ENCODE data around the gene PRR36.
A peak's percentile ranks its signal among the peaks of the same experiment; 100 is the strongest.

Gene PRR36

DNA sequence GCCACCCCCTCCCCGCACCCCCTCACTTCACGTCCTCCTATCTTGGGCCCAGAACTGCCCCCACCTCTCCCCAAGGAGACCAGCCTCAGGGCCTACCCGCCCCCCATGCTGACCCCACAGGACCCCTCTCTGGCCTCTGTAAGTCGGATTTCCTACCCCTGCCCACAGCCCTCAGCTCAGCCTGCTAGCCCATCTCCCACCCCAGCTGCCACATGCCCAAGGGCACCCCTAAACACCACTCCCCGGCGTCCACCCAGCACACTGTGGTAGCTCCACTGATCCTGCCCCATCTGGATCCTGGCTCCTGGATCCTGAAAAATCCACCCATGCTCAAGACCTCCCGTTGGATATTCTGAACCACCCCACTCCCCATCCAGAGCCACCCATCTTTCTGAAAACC, 43.4 kb downstream of the PRR36 start:
- in situ Hi-C loops (cut with HindIII; ENCODE audit: low pct_unique_long_range_greater_than_20kb, low sequenced_read_pairs): no loop called here
- DNase-seq (ENCODE audit: low read depth in 1 of 2, low spot score in 1 of 2): no peak
- no peak for TF ChIP-seq JUND (IDR thresholded peaks at IDR 0.05; ENCODE audit: low read depth)

DNA sequence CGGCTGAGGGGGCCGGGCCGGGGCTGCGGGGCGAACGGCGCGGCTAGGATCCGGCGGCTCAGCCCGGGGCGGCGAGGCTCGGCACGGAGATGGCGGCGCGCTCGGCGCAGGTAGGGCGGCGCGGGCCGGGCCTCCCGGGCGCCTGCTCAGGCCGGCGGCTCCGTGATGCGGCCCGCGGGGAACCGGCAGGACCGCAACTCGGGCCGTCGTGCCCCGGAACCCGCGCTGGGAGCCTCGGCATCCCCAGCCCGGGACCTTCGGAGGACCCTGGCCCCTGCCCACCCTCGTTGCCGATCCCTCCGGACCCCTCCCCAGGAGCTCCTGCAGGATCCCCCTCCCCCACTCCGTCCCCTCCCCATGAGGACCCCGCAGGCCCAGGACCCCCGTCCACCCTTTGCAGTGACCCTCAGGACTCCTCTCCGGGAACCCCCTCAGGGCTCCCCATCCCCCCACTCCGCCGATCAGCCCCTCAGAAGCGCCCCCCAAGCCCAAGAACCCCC, 43.9 kb downstream of the PRR36 start:
- no peak for TF ChIP-seq JUND (IDR thresholded peaks at IDR 0.05; ENCODE audit: low read depth)
- in situ Hi-C loops (cut with HindIII; ENCODE audit: low pct_unique_long_range_greater_than_20kb, low sequenced_read_pairs): no loop called here
- DNase-seq (ENCODE audit: low read depth in 1 of 2, low spot score in 1 of 2): no peak

DNA sequence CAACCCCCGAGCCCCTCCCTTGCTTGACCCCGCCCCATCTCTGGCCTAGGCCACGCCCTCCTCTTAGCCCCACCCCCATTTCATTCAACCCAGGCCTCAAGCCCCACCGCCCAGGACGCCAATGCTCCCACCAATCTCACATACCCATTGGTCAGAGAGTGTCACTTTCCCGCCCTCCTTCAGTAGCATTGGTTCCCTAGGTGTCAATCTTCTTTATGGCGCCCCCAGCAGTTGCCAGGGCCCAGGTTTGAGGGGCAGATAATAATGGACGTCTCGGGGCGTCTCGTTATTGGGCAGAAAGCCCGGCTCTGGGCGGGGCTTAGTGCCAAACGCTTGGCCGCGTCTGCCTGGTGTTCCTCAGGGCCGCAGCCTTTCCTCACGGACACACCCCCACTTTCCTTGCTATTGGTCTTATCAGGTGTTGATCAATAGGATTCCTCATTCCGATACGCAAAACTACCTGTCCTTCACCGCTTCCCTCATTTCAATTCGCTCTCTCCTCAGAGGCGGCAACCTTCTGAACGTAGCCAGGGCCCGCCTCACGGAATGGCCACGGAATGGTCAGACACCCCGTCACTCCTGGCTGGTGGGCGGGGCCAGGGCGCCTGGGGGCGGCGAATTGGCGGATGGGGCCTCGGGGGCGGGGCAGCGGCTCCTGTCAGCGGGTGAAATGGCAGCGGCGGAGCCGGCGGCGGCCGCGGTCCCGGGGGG, 44.5 kb downstream of the PRR36 start, which contains the start of gene EVI5L:
EVI5L (plus strand) TSS at position 658 of the 711 bp plus-strand sequence. CDS start 16,325 bp downstream, outside the sequence.
- TF ChIP-seq JUND (IDR thresholded peaks at IDR 0.05; ENCODE audit: low read depth): no peak
- in situ Hi-C loops (cut with HindIII; ENCODE audit: low pct_unique_long_range_greater_than_20kb, low sequenced_read_pairs): no loop called here
- DNase-seq (ENCODE audit: low read depth in 1 of 2, low spot score in 1 of 2): peak; percentile 97 to 99

DNA sequence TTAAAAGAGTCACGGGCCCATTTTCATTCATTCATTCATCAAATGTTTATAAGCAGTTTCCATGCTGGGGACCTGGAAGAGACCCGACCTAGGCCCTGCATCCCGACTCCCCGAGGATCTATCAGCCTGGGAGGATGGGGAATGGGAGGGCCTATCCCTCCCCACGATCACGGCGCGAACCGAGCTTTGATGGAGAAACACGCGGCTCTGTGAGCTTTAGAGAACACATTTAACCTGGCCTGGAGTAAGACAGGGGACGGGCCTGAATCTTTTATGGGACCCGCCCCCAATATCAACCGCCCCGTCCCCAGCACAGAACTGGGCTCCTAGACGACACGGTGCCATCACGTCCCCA, 45.0 kb downstream of the PRR36 start:
- DNase-seq (ENCODE audit: low read depth in 1 of 2, low spot score in 1 of 2): no peak
- in situ Hi-C loops (cut with HindIII; ENCODE audit: low pct_unique_long_range_greater_than_20kb, low sequenced_read_pairs): no loop called here
- no peak for TF ChIP-seq JUND (IDR thresholded peaks at IDR 0.05; ENCODE audit: low read depth)

DNA sequence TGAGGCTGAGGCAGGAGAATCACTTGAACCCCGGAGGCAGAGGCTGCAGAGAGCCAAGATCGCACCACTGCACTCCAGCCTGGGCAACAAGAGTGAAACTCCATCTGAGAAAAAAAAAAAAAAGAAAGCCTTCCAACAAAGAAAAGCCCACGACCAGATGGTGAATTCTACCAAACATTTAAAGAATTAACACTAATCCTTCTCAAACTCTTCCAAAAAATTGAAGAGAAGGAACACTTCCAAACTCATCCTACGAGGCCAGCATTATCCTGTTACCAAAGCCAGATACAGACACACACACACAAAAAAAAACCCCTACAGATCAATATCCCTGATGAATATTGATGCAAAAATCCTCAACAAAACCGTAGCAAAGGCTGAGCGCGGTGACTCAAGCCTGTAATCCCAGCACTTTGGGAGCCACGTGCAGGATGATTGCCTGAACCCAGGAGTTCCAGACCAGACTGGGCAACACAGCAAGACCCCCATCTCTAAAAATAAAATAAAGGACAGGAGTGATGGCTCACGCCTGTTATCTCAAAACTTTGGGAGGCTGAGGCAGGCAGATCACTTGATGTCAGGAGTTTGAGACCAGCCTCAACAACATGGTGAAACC, 50.4 kb downstream of the PRR36 start:
- in situ Hi-C loops (cut with HindIII; ENCODE audit: low pct_unique_long_range_greater_than_20kb, low sequenced_read_pairs): no loop called here
- DNase-seq (ENCODE audit: low read depth in 1 of 2, low spot score in 1 of 2): no peak
- no peak for TF ChIP-seq JUND (IDR thresholded peaks at IDR 0.05; ENCODE audit: low read depth)

DNA sequence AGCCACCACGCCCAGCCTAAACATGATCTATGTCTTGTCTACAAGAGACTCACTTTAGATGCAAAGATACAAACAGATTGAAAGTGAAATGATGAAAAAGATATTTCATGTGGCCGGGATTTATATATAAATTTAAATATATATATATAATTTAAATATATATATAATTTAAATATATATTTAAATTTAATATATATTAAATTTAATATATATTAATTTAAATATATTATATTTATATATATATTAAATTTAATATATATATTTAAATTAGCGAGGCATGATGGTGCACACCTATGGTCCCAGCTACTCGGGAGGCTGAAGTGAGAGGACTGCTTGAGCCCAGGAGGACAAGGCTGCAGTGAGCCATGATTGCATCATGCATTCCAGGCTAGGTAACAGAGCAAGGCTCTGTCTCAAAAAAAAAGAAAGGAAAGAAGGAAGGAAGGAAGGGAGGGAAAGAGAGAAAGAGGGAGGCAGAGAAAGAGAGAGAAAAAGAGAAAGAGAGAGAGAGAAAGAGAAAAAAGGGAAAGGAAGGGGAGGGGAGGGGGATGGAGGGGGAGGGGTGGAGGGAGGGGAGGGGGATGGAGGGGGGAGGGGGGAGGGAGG, 51.2 kb downstream of the PRR36 start:
- in situ Hi-C loops (cut with HindIII; ENCODE audit: low pct_unique_long_range_greater_than_20kb, low sequenced_read_pairs): no loop called here
- no peak for DNase-seq (ENCODE audit: low read depth in 1 of 2, low spot score in 1 of 2)
- no peak for TF ChIP-seq JUND (IDR thresholded peaks at IDR 0.05; ENCODE audit: low read depth)

DNA sequence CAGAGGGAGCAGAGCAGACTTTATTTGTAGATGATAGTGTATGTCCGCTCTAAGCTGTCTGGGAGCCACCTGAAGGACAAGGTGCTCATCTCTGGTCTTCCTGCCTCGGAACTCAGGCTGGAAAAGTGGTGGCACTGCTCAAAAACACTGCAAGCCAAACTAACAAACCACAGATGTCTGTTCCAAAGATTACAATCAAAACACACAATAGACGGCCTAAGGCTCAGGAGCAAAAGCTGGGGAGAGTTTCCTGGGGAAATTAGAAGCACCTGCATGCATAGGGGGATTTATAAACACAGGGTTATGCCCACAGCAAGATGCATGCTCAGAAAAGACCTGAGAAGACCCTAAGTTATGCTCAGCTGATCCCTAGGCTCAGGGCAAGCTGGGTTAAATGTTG, 53.6 kb downstream of the PRR36 start:
- peak in 1 of 2 experiments; percentile 65 for DNase-seq (ENCODE audit: low read depth in 1 of 2, low spot score in 1 of 2)
- in situ Hi-C loops (cut with HindIII; ENCODE audit: low pct_unique_long_range_greater_than_20kb, low sequenced_read_pairs): no loop called here
- no peak for TF ChIP-seq JUND (IDR thresholded peaks at IDR 0.05; ENCODE audit: low read depth)

DNA sequence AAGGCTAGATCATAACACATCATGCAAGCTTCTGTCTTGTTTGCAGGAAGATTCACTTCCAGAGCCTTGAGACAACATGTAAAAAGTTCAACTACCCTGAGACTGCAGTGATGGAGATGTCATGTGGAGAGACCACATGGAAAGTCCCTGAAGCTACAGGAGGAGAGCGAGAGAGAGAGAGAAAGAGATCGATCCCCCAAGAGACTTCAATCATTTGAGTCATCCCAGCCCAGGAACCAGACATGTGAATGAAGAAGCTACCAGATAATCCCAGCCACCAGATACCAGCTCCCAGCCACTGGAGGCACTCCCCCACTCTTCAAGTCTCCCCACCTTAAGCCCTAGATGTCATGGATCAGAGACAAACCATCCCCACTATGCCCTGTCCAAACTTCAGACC, 54.9 kb downstream of the PRR36 start:
- DNase-seq (ENCODE audit: low read depth in 1 of 2, low spot score in 1 of 2): no peak
- in situ Hi-C loops (cut with HindIII; ENCODE audit: low pct_unique_long_range_greater_than_20kb, low sequenced_read_pairs): no loop called here
- no peak for TF ChIP-seq JUND (IDR thresholded peaks at IDR 0.05; ENCODE audit: low read depth)

DNA sequence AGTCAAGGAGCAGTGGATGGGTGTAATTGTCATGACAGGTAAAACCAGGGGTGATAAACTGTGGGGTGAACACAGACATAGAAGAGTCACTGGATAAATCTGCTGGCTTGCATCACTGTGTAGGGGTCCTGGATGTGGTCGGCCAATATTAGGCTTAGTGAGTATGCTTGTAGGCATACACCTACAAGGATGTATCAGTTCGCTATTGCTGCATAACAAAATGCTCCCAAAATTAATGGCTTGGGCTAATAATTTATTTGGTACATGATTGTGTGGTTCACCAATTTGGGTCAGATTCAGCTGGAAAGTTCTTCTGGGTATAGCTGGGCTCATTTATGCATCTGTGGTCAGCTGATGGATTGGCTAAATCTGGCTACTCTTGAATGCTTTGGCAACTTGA, 55.4 kb downstream of the PRR36 start:
- TF ChIP-seq JUND (IDR thresholded peaks at IDR 0.05; ENCODE audit: low read depth): no peak
- in situ Hi-C loops (cut with HindIII; ENCODE audit: low pct_unique_long_range_greater_than_20kb, low sequenced_read_pairs): no loop called here
- no peak for DNase-seq (ENCODE audit: low read depth in 1 of 2, low spot score in 1 of 2)
